GM18520 (cell line): ENCODE data around the gene LAMP5.

Experiments
- ATAC-seq: cut with Tn5 transposase; IDR thresholded peaks from one replicate; pipeline ENCODE4 v1.9.1; 2021; ENCODE audit not compliant: unreplicated experiment

Gene LAMP5

DNA sequence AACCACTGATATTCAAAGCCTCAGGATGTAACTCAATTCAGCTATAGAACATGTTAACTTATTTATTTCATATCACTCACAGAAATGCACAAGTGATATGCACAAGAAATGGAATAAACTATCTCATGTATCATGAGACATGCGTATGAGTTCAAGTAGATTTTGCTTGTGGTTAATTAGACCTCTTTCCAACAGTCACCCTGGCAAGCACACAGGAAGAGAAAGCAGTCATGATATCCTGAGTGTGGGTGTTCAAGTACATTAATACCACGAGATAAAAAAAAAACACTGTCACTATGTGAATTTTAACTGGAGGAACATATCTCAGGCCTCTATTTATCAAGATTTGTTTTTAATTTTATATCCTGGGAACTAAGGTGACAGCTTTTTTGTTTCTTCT is 64.2 kb downstream of the LAMP5 start:
- no peak for ATAC-seq
